Astrocyte (in vitro differentiated cells and primary cell): ENCODE data around the gene ERO1B. TPM values are rescaled to one million over a fixed set of nuclear protein-coding genes. Genes with fewer than 3 reads are reported as not detected.

ENCODE experiments used
- DNase-seq: peaks from one replicate; pipeline ENCODE4 v3.0.0-alpha.2; 2010; ENCODE audit warnings: low read depth
- FAIRE-seq: peaks from 2 replicates; lab custom pipeline; 2011; peaks lifted over from hg19 to GRCh38; lab: Jason Lieb, UNC
- H2AFZ ChIP-seq: 2 replicates; pipeline ENCODE4 v1.6.0; 2012; ENCODE audit warnings: low read depth, low read length, inconsistent platforms
- H3K27ac ChIP-seq: 2 replicates; pipeline ENCODE4 v1.5.1; 2011; ENCODE audit warnings: low read depth, low read length, inconsistent platforms
- H3K27me3 ChIP-seq: 2 replicates; pipeline ENCODE4 v1.6.0; 2011; ENCODE audit warnings: low read length, inconsistent platforms; ENCODE audit not compliant: insufficient read depth
- H3K36me3 ChIP-seq: 2 replicates; pipeline ENCODE4 v1.5.1; 2011; ENCODE audit warnings: low read length, inconsistent platforms; ENCODE audit not compliant: insufficient read depth
- H3K4me1 ChIP-seq: 2 replicates; pipeline ENCODE4 v1.5.1; 2011; ENCODE audit warnings: low read length, inconsistent platforms; ENCODE audit not compliant: insufficient read depth
- H3K4me2 ChIP-seq: 2 replicates; pipeline ENCODE4 v1.6.0; 2012; ENCODE audit warnings: low read length, inconsistent platforms
- H3K4me3 ChIP-seq: 2 replicates; pipeline ENCODE4 v1.5.1; 2011; ENCODE audit warnings: low read depth, mild to moderate bottlenecking, low read length, inconsistent platforms; ENCODE audit not compliant: insufficient read depth
- H3K79me2 ChIP-seq: 2 replicates; pipeline ENCODE4 v1.6.0; 2012; ENCODE audit warnings: mild to moderate bottlenecking, low read length, inconsistent platforms; ENCODE audit not compliant: insufficient read depth
- H3K9ac ChIP-seq: 2 replicates; pipeline ENCODE4 v1.6.0; 2012; ENCODE audit warnings: mild to moderate bottlenecking, low read length, inconsistent platforms
- H3K9me3 ChIP-seq: 2 replicates; pipeline ENCODE4 v1.5.1; 2012; ENCODE audit warnings: low read depth, mild to moderate bottlenecking, low read length, inconsistent platforms; ENCODE audit not compliant: insufficient read depth
- H4K20me1 ChIP-seq: 2 replicates; pipeline ENCODE4 v1.6.0; 2012; ENCODE audit warnings: low read length, inconsistent platforms; ENCODE audit not compliant: insufficient read depth
- H3K27ac Mint-ChIP-seq: one replicate; pipeline ENCODE4 v1.8.0; 2021; ENCODE audit warnings: mild to moderate bottlenecking, mixed read lengths; ENCODE audit not compliant: unreplicated experiment
- H3K27me3 Mint-ChIP-seq: one replicate; pipeline ENCODE4 v1.8.0; 2021; ENCODE audit warnings: low read depth, mixed read lengths; ENCODE audit not compliant: unreplicated experiment
- H3K36me3 Mint-ChIP-seq: one replicate; pipeline ENCODE4 v1.8.0; 2021; ENCODE audit warnings: low read depth, mixed read lengths; ENCODE audit not compliant: unreplicated experiment
- H3K4me1 Mint-ChIP-seq: one replicate; pipeline ENCODE4 v1.8.0; 2021; ENCODE audit warnings: low read depth, mixed read lengths; ENCODE audit not compliant: unreplicated experiment
- H3K4me3 Mint-ChIP-seq: one replicate; pipeline ENCODE4 v1.8.0; 2021; ENCODE audit warnings: mild to moderate bottlenecking, moderate library complexity, mixed read lengths; ENCODE audit not compliant: unreplicated experiment
- H3K9me3 Mint-ChIP-seq: one replicate; pipeline ENCODE4 v1.8.0; 2021; ENCODE audit warnings: mild to moderate bottlenecking, mixed read lengths; ENCODE audit not compliant: unreplicated experiment
- EZH2 ChIP-seq: IDR thresholded peaks from 2 replicates; pipeline ENCODE4 v1.6.1; 2012; ENCODE audit warnings: mild to moderate bottlenecking, low read length, inconsistent platforms; ENCODE audit not compliant: insufficient read depth
- total RNA-seq: library from RNA; stranded (reverse); gene quantifications from 2 replicates; pipeline ENCODE4 v1.2.1, GENCODE V29; 2021
- TF ChIP-seq, protein P1 (sequence below): IDR thresholded peaks from 2 replicates; pipeline ENCODE4 v1.5.1; 2011; ENCODE audit warnings: low read depth, mild to moderate bottlenecking, inconsistent platforms, low read length, moderate library complexity; ENCODE audit not compliant: insufficient read depth

ERO1B gene
- total RNA-seq, 1 donor from 2014 or later: 1.5 TPM

DNA sequence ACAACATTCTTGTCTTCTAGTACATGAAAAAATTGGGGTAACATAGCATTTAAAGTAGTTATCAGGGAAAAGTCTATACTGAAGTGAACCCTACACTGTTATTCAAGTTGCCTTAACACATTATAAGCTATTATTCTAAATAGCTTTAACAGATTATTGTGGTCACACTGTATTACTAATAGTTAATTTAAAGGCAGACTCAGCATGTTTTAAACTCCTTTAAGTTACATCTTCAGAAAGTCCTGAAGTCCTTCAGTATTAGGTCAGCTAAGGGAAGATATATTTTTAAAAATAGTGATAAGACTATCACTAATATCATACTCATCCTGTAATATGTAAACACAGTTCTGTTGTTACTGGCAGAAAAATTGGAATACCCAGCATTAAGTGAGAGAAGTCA lies 72.0 kb downstream of the ERO1B start:
- H3K4me1 ChIP-seq: no peaks in the 10 kb centered on the region
- H3K27me3 Mint-ChIP-seq: no peaks in the 10 kb centered on the region
- H3K4me3 ChIP-seq: no peak overlapping the region
- H3K9ac ChIP-seq: no peak overlapping the region
- no peaks in the 10 kb centered on the region for H3K79me2 ChIP-seq
- H3K4me2 ChIP-seq: no peak overlapping the region
- peaks cover 4% of the 10 kb centered on the region for H3K36me3 Mint-ChIP-seq
- TF ChIP-seq EZH2: no peak
- TF ChIP-seq, protein P1, sequence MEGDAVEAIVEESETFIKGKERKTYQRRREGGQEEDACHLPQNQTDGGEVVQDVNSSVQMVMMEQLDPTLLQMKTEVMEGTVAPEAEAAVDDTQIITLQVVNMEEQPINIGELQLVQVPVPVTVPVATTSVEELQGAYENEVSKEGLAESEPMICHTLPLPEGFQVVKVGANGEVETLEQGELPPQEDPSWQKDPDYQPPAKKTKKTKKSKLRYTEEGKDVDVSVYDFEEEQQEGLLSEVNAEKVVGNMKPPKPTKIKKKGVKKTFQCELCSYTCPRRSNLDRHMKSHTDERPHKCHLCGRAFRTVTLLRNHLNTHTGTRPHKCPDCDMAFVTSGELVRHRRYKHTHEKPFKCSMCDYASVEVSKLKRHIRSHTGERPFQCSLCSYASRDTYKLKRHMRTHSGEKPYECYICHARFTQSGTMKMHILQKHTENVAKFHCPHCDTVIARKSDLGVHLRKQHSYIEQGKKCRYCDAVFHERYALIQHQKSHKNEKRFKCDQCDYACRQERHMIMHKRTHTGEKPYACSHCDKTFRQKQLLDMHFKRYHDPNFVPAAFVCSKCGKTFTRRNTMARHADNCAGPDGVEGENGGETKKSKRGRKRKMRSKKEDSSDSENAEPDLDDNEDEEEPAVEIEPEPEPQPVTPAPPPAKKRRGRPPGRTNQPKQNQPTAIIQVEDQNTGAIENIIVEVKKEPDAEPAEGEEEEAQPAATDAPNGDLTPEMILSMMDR: no peak
- no peaks in the 10 kb centered on the region for H3K27me3 ChIP-seq
- no peak overlapping the region for H3K27ac ChIP-seq
- no peak overlapping the region for H2AFZ ChIP-seq
- no peak overlapping the region for H3K27ac Mint-ChIP-seq
- H4K20me1 ChIP-seq: no peaks in the 10 kb centered on the region
- peaks cover 8% of the 10 kb centered on the region for H3K4me1 Mint-ChIP-seq
- no peak for FAIRE-seq
- H3K9me3 Mint-ChIP-seq: no peaks in the 10 kb centered on the region
- H3K4me3 Mint-ChIP-seq: no peak overlapping the region
- DNase-seq: no peak
- H3K36me3 ChIP-seq: no peaks in the 10 kb centered on the region
- H3K9me3 ChIP-seq: no peaks in the 10 kb centered on the region

DNA sequence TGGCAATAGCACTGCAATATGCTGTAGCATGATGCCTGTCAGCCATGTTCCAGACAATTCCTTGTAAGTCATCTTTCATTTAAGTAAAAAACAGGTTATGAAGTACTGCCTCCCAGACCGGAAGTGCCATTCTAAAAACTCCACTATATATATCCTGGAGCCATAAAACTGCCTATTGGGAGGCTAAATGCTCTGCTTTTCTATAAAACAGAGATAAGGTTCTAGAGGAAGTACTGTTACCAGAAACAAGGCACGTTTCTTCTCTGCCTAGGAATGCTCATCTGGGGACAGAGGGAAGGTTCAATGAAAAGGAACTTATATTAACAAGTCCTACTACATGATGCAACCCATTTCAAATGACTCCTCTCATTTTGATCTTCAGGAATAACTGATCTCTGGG lies 72.6 kb downstream of the ERO1B start:
- peaks cover 4% of the 10 kb centered on the region for H3K36me3 Mint-ChIP-seq
- no peak for FAIRE-seq
- H3K4me1 ChIP-seq: no peaks in the 10 kb centered on the region
- H3K4me3 Mint-ChIP-seq: no peak overlapping the region
- no peak overlapping the region for H3K4me3 ChIP-seq
- no peaks in the 10 kb centered on the region for H4K20me1 ChIP-seq
- H3K27ac ChIP-seq: no peak overlapping the region
- peaks cover 8% of the 10 kb centered on the region for H3K4me1 Mint-ChIP-seq
- H2AFZ ChIP-seq: no peak overlapping the region
- H3K27me3 Mint-ChIP-seq: no peaks in the 10 kb centered on the region
- TF ChIP-seq, protein P1: no peak
- no peak for TF ChIP-seq EZH2
- DNase-seq: no peak
- no peaks in the 10 kb centered on the region for H3K9me3 ChIP-seq
- H3K4me2 ChIP-seq: no peak overlapping the region
- H3K9me3 Mint-ChIP-seq: no peaks in the 10 kb centered on the region
- no peak overlapping the region for H3K27ac Mint-ChIP-seq
- H3K9ac ChIP-seq: no peak overlapping the region
- H3K27me3 ChIP-seq: no peaks in the 10 kb centered on the region
- H3K79me2 ChIP-seq: no peaks in the 10 kb centered on the region
- no peaks in the 10 kb centered on the region for H3K36me3 ChIP-seq

DNA sequence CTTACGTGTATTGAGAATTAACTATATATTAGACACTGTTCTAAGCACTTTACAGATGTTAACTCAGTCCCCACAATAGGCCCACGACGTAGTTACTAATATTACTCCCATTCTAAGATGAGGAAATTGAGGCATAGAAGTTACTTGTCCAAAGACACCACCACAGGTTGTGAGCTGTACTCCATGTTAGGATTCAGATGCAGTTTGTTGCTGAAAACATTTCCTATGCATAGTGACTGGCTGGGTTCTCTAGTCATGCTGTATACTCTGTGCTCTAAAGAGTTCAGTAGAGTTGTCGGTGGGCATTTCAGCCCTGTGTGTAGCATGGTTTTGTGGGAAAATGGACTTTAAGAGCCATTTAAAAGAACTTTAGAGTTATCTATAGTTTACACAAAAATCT lies 74.2 kb downstream of the ERO1B start:
- H3K27me3 ChIP-seq: no peaks in the 10 kb centered on the region
- Mint-ChIP-seq H3K27me3 (no peaks in the 10 kb centered on the region), H3K9me3 (peaks cover 6% of the 10 kb centered on the region), H3K36me3 (peaks cover 12% of the 10 kb centered on the region), H3K4me1 (peaks cover 8% of the 10 kb centered on the region), H3K4me3 (no peak overlapping the region), H3K27ac (no peak overlapping the region)
- H3K79me2 ChIP-seq: no peaks in the 10 kb centered on the region
- no peak overlapping the region for H3K9ac ChIP-seq
- H4K20me1 ChIP-seq: no peaks in the 10 kb centered on the region
- no peak for DNase-seq
- FAIRE-seq: no peak
- H3K36me3 ChIP-seq: no peaks in the 10 kb centered on the region
- no peak overlapping the region for H3K27ac ChIP-seq
- no peak overlapping the region for H2AFZ ChIP-seq
- no peak overlapping the region for H3K4me2 ChIP-seq
- H3K9me3 ChIP-seq: no peaks in the 10 kb centered on the region
- no peak for TF ChIP-seq EZH2
- no peaks in the 10 kb centered on the region for H3K4me1 ChIP-seq
- H3K4me3 ChIP-seq: no peak overlapping the region
